C4-2B (cell line): ENCODE measurements around the gene SDHAF3.

Source experiments
- H3K27ac ChIP-seq: fragments of 450-650 bp; 2 replicates; pipeline ENCODE4 v1.5.1; 2017
- ZFX ChIP-seq: fragments of 450-650 bp; IDR thresholded peaks from 2 replicates; pipeline ENCODE4 v1.6.1; 2017
- TF ChIP-seq, protein P1 (sequence below): fragments of 450-650 bp; conservative IDR thresholded peaks from 2 replicates; pipeline ENCODE4 v1.5.1; 2017; ENCODE audit warnings: mild to moderate bottlenecking

Gene SDHAF3

GRCh38 chr7:97089771-97090170, 27.7 kb upstream of the SDHAF3 start:
- H3K27ac ChIP-seq: no peak overlapping the region
- TF ChIP-seq ZFX: no peak
- TF ChIP-seq, protein P1, sequence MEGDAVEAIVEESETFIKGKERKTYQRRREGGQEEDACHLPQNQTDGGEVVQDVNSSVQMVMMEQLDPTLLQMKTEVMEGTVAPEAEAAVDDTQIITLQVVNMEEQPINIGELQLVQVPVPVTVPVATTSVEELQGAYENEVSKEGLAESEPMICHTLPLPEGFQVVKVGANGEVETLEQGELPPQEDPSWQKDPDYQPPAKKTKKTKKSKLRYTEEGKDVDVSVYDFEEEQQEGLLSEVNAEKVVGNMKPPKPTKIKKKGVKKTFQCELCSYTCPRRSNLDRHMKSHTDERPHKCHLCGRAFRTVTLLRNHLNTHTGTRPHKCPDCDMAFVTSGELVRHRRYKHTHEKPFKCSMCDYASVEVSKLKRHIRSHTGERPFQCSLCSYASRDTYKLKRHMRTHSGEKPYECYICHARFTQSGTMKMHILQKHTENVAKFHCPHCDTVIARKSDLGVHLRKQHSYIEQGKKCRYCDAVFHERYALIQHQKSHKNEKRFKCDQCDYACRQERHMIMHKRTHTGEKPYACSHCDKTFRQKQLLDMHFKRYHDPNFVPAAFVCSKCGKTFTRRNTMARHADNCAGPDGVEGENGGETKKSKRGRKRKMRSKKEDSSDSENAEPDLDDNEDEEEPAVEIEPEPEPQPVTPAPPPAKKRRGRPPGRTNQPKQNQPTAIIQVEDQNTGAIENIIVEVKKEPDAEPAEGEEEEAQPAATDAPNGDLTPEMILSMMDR: no peak

- no peak for TF ChIP-seq ZFX
- TF ChIP-seq, protein P1: no peak
These were observed 26.6 kb upstream of the SDHAF3 start for GRCh38 chr7:97090761-97091353.

DNA sequence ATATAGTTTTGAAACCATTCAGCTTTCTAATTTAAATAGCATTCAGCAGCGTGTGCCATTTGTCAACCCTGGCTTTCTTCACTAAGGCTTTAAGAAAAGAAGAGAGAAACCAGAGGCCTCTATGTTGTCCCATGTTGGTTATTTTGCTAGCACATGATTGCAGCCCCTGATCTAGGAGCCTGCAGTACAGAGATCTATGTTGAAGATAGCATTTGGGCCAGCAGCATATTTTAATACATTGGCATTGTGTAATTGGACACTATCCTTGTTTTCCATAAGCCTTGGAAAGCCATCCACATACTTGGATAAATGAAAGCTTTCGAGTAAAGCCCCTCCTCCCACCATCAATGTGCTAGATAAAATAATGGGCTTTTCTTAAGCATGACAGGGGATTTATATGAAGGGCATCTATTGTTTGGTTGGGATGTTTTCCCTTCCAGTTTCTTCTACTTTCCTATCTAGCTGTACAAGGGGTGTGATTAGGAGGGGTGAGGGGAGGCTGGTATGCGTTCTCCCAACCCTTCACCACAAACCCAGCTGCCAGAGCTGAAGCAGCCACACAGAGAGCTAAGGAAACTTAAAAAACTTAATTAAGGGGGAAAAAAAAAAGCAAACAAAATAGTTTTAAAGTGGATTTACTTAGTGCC, 23.1 kb upstream of the SDHAF3 start:
- TF ChIP-seq, protein P1: no peak
- no peak for TF ChIP-seq ZFX
- H3K27ac ChIP-seq: no peak overlapping the region

More at GRCh38 chr7:97090761-97091353, 26.6 kb upstream of the SDHAF3 start:
- H3K27ac ChIP-seq: no peak overlapping the region

DNA sequence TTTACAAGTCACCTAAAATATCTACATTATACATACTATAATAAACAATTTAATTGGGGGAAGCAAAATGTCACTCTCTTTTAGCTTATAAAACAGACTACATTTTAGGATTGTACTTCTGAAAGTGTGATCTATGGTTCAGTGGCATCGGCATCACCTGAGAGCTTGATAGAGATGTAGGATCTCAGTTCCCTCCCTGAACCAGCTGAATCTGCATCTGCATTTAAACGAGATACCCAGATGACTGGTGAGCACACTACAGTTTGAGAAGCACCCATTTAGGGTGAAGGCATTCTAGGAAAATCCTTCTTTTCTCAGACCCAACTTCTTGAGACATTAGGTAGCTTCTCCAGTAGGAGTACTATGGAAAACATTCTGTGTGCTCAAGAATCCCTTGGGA, 21.5 kb upstream of the SDHAF3 start:
- no peak overlapping the region for H3K27ac ChIP-seq
- TF ChIP-seq, protein P1: no peak
- no peak for TF ChIP-seq ZFX

- H3K27ac ChIP-seq: no peak overlapping the region
- no peak for TF ChIP-seq ZFX
- TF ChIP-seq, protein P1: no peak
These were observed 20.8 kb upstream of the SDHAF3 start for GRCh38 chr7:97096661-97097060.

DNA sequence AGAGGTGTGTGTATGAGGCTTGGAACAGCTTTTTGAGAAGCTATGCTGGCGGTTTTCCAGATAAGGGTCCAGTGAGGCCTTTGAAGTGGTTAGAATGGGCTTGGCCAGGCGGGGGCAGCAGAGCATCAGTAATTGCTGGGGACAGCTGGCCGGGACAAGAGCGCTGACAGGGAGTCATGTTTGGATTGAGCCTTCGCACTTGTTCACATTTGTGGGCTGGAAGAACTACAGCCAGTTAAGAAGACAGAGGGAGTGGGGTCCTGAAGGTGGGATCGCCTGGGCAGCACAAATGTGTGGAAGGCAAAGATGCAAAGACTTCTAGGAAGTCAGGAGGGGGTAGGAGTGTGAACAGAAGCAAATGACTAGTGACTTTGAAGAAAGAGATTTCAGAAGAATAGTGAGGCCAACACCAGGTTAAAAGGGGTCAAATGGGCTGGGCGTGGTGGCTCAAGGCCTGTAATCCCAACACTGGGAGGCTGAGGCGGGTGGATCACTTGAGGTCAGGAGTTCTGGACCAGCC, 12.7 kb upstream of the SDHAF3 start:
- no peak for TF ChIP-seq ZFX
- TF ChIP-seq, protein P1: peak; percentile 93
- no peak overlapping the region for H3K27ac ChIP-seq

GRCh38 chr7:97107192-97107800, 10.2 kb upstream of the SDHAF3 start:
- no peak for TF ChIP-seq ZFX
- TF ChIP-seq, protein P1: no peak
- H3K27ac ChIP-seq: no peak overlapping the region
